Right lobe of liver (tissue), 4 donors: Measurements from ENCODE around the gene PPP1R12A.

Experiments used
- CTCF ChIP-seq, 4 donors: fragments of 200-600 bp in 3 of 4; fragments of 450-650 bp in 1 of 4; IDR thresholded peaks; one replicate each; pipeline versions ENCODE4 v1.5.1 to v1.8.0; 2016 to 2022; ENCODE audit warnings: antibody characterized with exemption in 4 of 4, mild to moderate bottlenecking in 2 of 4
- POLR2A ChIP-seq: fragments of 450-650 bp; IDR thresholded peaks from one replicate; pipeline ENCODE4 v1.6.1; 2017; ENCODE audit warnings: antibody characterized with exemption, mild to moderate bottlenecking
- donor health status: DM: no; HTN: no; CAD: no.
- donor health status: DM: no; HTN: no; CAD: no.
- donor health status: DM: no; HTN: yes; CAD: no.

- TF ChIP-seq POLR2A (no peak), CTCF (IDR thresholded peaks at IDR 0.05) (no peak)
Observed at GRCh38 chr12:79954037-79954610, 19.2 kb upstream of the PPP1R12A start.
